Endothelial cell of umbilical vein (primary cell): Measurements from ENCODE around the gene SWSAP1. TPM values are rescaled to one million over a fixed set of nuclear protein-coding genes. Genes with fewer than 3 reads are reported as not detected.
A peak's percentile ranks its signal among the peaks of the same experiment; 100 is the strongest.

ENCODE experiments used
- BruUV-seq: library from RNA; stranded (reverse); fragments of 400-500 nt; replicated peaks from 2 replicates; lab custom pipeline; 2021; lab: Mats Ljungman, UMichigan
- CTCF ChIA-PET: fragments of 300-600, 350-600 bp; sonication (Branson Sonifier 250); formaldehyde crosslinking; loops from one replicate; lab custom pipeline; 2021; ENCODE audit warnings: antibody characterized with exemption, inconsistent platforms; lab: Charles Lee
- POLR2A ChIA-PET: fragments of 300-600, 350-600 bp; sonication (Branson Sonifier 250); formaldehyde crosslinking; loops from one replicate; lab custom pipeline; 2021; ENCODE audit warnings: antibody characterized with exemption, inconsistent platforms; lab: Charles Lee
- DNase-seq: peaks from one replicate; pipeline ENCODE4 v3.0.0-alpha.2; 2011; ENCODE audit warnings: low read depth, low spot score
- FAIRE-seq: peaks from 2 replicates; lab custom pipeline; 2011; peaks lifted over from hg19 to GRCh38; lab: Jason Lieb, UNC
- H2AFZ ChIP-seq: 2 replicates; pipeline ENCODE4 v1.6.0; 2012; ENCODE audit warnings: low read depth, low read length, control low read depth, inconsistent platforms
- H3K27ac ChIP-seq: 2 replicates; pipeline ENCODE4 v1.5.1; 2011; ENCODE audit warnings: low read depth, mild to moderate bottlenecking, control low read depth, low read length, moderate library complexity; ENCODE audit not compliant: insufficient read depth
- H3K27me3 ChIP-seq, 2 experiments: 2 replicates each; pipeline versions ENCODE4 v1.6.0 to v1.6.1; 2011; ENCODE audit warnings: low read length in 2 of 2, mixed read lengths in 1 of 2; ENCODE audit not compliant: control insufficient read depth in 2 of 2, insufficient read depth in 2 of 2
- H3K36me3 ChIP-seq, 2 experiments: 2 replicates in 1 of 2; 3 replicates in 1 of 2; pipeline ENCODE4 v1.5.1; 2011; ENCODE audit warnings: low read length in 2 of 2, mild to moderate bottlenecking in 1 of 2, moderate library complexity in 1 of 2; ENCODE audit not compliant: control insufficient read depth in 2 of 2, insufficient read depth in 2 of 2; ENCODE audit errors: extremely low read depth in 1 of 2
- H3K4me1 ChIP-seq: 3 replicates; pipeline ENCODE4 v1.5.1; 2011; ENCODE audit warnings: mild to moderate bottlenecking, low read length; ENCODE audit not compliant: control insufficient read depth, insufficient read depth; ENCODE audit errors: extremely low read depth
- H3K4me2 ChIP-seq: 2 replicates; pipeline ENCODE4 v1.6.1; 2011; ENCODE audit warnings: low read length, control low read depth, mixed read lengths; ENCODE audit not compliant: insufficient read depth
- H3K4me3 ChIP-seq, 3 experiments: fragments of 200-600 bp in 1 of 3; sonication (generic), shearing (Covaris generic) in 1 of 3; replicated peaks in 1 of 3; 2 replicates each; pipeline ENCODE4 v1.5.1; 2011 to 2016; ENCODE audit warnings: control low read depth in 3 of 3, low read length in 3 of 3, mild to moderate bottlenecking in 2 of 3, inconsistent platforms in 1 of 3, low read depth in 1 of 3, moderate library complexity in 1 of 3; ENCODE audit not compliant: insufficient read depth in 1 of 3
- H3K79me2 ChIP-seq: 2 replicates; pipeline ENCODE4 v1.6.0; 2012; ENCODE audit warnings: low read length, inconsistent platforms; ENCODE audit not compliant: control insufficient read depth, insufficient read depth
- H3K9ac ChIP-seq: replicated peaks from 2 replicates; pipeline ENCODE3; 2011; ENCODE audit warnings: low read length, control low read depth; ENCODE audit not compliant: insufficient read depth; ENCODE audit errors: extremely low read depth
- H3K9me1 ChIP-seq: replicated peaks from 3 replicates; pipeline ENCODE4 v1.6.0; 2011; ENCODE audit warnings: mild to moderate bottlenecking, low read length; ENCODE audit not compliant: control insufficient read depth, insufficient read depth; ENCODE audit errors: extremely low read depth
- H3K9me3 ChIP-seq: replicated peaks from 2 replicates; pipeline ENCODE4 v1.5.1; 2012; ENCODE audit warnings: low read length, inconsistent platforms; ENCODE audit not compliant: control insufficient read depth, insufficient read depth
- H4K20me1 ChIP-seq: replicated peaks from 2 replicates; pipeline ENCODE3; 2011; ENCODE audit warnings: mild to moderate bottlenecking, low read length; ENCODE audit not compliant: control insufficient read depth, insufficient read depth; ENCODE audit errors: extremely low read depth
- GATA2 ChIP-seq: IDR thresholded peaks from 2 replicates; pipeline ENCODE4 v1.7.0; 2011; ENCODE audit warnings: low read depth, mild to moderate bottlenecking, moderate library complexity, mixed read lengths, low read length; ENCODE audit not compliant: insufficient read length, insufficient read depth
- MYC ChIP-seq: IDR thresholded peaks from one replicate; pipeline ENCODE4 v1.6.1; 2011; ENCODE audit warnings: mild to moderate bottlenecking, low read depth, low read length
- POLR2A ChIP-seq: IDR thresholded peaks from 2 replicates; pipeline ENCODE4 v1.6.1; 2012; ENCODE audit warnings: low read depth, mild to moderate bottlenecking, control low read depth, low read length
- POLR2AphosphoS5 ChIP-seq: IDR thresholded peaks from 2 replicates; pipeline ENCODE4 v1.6.1; 2012; ENCODE audit warnings: low read depth, mild to moderate bottlenecking, control low read depth, low read length, moderate library complexity; ENCODE audit not compliant: insufficient read depth
- dilution Hi-C: fragments of 300-500 bp; cut with MboI; formaldehyde crosslinking; loops from one replicate; pipeline ENCODE4 v1.15.0; 2019; ENCODE audit warnings: low sequenced_read_pairs; ENCODE audit not compliant: extremely low pct_ligation_motif_present
- intact Hi-C: fragments of 100-400 bp; cut with micrococcal nuclease; formaldehyde crosslinking; loops from one replicate; pipeline ENCODE4 v1.10.0; 2022
- polyA plus RNA-seq, 4 experiments: library from polyadenylated mRNA; depleted of rRNA in 3 of 4; stranded (reverse) in 3 of 4; unstranded in 1 of 4; fragments of >200 nt; gene quantifications; 2 replicates each; pipeline versions ENCODE4 v1.2.1 to v1.2.3, GENCODE V29; 2011 to 2012; ENCODE audit warnings: missing spikeins in 1 of 4
- total RNA-seq: library from RNA; stranded (reverse); gene quantifications from 2 replicates; pipeline ENCODE4 v1.2.3, GENCODE V29; 2021
- TF ChIP-seq, protein P1 (sequence below), 2 donors: IDR thresholded peaks; 1 replicate in 1 of 2; 2 replicates in 1 of 2; pipeline ENCODE4 v1.5.1; 2011; ENCODE audit warnings: low read length in 2 of 2, mild to moderate bottlenecking in 2 of 2, moderate library complexity in 2 of 2, control low read depth in 1 of 2, inconsistent platforms in 1 of 2, low read depth in 1 of 2; ENCODE audit not compliant: insufficient read depth in 1 of 2; ENCODE audit errors: extremely low read depth in 1 of 2

Gene SWSAP1
- total and polyA plus RNA-seq, 2 donors (not counting 3 experiments of a cell fraction or from before 2014, with no cell fraction given): 3.7 to 4.4 TPM

DNA sequence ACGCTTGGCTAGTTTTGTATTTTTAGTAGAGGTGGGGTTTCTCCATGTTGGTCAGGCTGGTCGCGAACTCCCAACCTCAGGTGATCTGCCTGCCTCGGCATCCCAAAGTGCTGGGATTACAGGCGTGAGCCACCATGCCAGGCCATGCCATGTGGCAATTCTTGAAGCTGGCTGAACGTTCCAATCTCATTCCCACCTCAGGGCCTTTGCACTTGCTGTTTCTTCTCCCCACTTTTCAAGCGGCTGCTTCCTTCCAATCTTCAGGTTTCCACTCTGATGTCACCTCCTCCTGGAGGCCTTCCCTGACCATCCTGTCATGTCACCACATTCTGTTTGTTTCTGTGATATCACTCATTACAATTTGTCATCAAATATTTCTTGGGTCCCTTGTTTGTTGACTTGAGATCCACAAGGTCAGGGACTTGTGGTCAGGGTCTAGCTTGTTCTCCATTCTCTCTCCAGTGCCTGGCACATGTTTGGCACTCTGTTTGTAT, 5.4 kb downstream of the SWSAP1 start:
- no peak overlapping the region for H3K9ac ChIP-seq
- BruUV-seq: no TSS peak
- H3K9me1 ChIP-seq: no peaks in the 10 kb centered on the region
- intact Hi-C loops (loop anchor here (5.0 kb wide), 1 partner anchor 42 kb away; no protein-coding TSS in a partner anchor), dilution Hi-C loops (no loop called here)
- POLR2A ChIA-PET: no interaction called here
- DNase-seq: no peak
- FAIRE-seq: no peak
- H3K4me1 ChIP-seq: peaks cover 53% of the 10 kb centered on the region
- no peaks in the 10 kb centered on the region for H4K20me1 ChIP-seq
- H3K9me3 ChIP-seq: no peaks in the 10 kb centered on the region
- CTCF ChIA-PET: interaction anchor here (2.7 to 5.5 kb wide), 3 partner anchors 26 to 86 kb away, joined by 14 to 55 read pairs (median 16); partner anchors contain the start of genes ODAD3 and PRKCSH
- no peaks in the 10 kb centered on the region for H3K27me3 ChIP-seq
- H3K36me3 ChIP-seq: no peaks in the 10 kb centered on the region
- peaks cover 6% of the 10 kb centered on the region for H3K79me2 ChIP-seq
- H2AFZ ChIP-seq: no peak overlapping the region
- H3K27ac ChIP-seq: no peak overlapping the region
- no peak overlapping the region for H3K4me3 ChIP-seq
- peak overlapping the region; percentile 68 for H3K4me2 ChIP-seq
- TF ChIP-seq GATA2 (no peak), POLR2AphosphoS5 (no peak)

DNA sequence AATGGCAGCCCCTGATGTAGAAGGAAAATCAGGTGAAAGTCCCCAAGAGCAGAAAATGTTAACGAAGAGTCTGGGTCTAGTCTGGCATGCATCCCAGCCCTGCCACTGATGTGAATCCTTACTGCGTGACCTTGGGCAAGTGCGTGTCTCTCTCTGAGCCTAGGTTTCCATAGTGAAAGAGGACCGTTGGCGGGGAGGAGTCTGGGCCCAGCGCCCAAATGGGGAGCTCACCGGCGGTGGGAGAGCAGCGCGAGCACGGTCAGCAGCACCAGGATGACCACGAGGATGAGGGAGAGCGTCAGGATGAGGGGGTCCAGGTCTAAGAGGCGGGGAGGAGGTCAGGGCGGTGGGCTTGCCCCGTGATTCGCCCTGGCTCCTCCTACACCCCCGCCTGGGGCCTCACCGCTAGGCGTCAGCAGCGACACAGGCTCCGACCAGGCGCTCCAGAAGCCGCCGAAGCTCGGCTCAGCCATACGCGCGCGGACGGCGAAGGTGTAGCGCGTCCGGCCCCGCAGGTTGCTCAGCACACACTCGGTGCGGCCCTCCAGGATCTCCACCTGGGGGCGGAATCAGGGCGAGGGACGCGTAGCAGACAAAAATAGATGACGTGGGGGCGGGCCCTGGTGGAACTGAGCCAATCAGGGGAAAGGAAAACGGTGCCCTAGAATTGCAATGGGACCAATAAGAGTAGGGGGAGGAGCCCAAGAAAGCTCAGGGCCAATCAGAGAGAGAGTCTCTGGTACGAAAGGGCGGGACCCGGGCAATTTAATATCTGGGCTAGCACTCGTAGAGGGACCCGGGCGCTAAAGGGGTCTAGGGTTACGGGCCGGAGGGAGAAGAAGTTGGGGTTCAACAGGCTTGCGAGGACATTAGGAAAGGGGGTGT, 6.4 kb downstream of the SWSAP1 start:
- intact Hi-C loops (loop anchor here (1.0 to 5.0 kb wide), 7 partner anchors 26 to 101 kb away; partner anchors contain the start of genes ODAD3, PLPPR2 and PRKCSH), dilution Hi-C loops (no loop called here)
- peak overlapping the region; percentile 66 for H3K27ac ChIP-seq
- TF ChIP-seq MYC: no peak
- TF ChIP-seq POLR2A: peak; percentile 36
- TF ChIP-seq, protein P1, sequence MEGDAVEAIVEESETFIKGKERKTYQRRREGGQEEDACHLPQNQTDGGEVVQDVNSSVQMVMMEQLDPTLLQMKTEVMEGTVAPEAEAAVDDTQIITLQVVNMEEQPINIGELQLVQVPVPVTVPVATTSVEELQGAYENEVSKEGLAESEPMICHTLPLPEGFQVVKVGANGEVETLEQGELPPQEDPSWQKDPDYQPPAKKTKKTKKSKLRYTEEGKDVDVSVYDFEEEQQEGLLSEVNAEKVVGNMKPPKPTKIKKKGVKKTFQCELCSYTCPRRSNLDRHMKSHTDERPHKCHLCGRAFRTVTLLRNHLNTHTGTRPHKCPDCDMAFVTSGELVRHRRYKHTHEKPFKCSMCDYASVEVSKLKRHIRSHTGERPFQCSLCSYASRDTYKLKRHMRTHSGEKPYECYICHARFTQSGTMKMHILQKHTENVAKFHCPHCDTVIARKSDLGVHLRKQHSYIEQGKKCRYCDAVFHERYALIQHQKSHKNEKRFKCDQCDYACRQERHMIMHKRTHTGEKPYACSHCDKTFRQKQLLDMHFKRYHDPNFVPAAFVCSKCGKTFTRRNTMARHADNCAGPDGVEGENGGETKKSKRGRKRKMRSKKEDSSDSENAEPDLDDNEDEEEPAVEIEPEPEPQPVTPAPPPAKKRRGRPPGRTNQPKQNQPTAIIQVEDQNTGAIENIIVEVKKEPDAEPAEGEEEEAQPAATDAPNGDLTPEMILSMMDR (IDR thresholded peaks at IDR 0.05; ENCODE audit: extremely low read depth in 1 of 2, insufficient read depth in 1 of 2, low read depth in 1 of 2, low read length in 2 of 2): peak; percentile 71 to 86
- BruUV-seq: no TSS peak
- peak overlapping the region; percentile 68 for H3K4me2 ChIP-seq
- CTCF ChIA-PET: interaction anchor here (0.6 to 5.5 kb wide), 31 partner anchors 8 to 161 kb away, joined by 3 to 55 read pairs (median 5); partner anchors contain the start of genes CCDC159, ELAVL3, ODAD3 and PLPPR2
- no peaks in the 10 kb centered on the region for H3K36me3 ChIP-seq
- H4K20me1 ChIP-seq: no peaks in the 10 kb centered on the region
- no peaks in the 10 kb centered on the region for H3K27me3 ChIP-seq
- H3K4me3 ChIP-seq: peak overlapping the region; percentile 47 to 61 (median 47)
- H3K9me3 ChIP-seq: no peaks in the 10 kb centered on the region
- FAIRE-seq: peak; percentile 99
- H3K4me1 ChIP-seq: peaks cover 44% of the 10 kb centered on the region
- H2AFZ ChIP-seq: peak overlapping the region; percentile 94
- POLR2A ChIA-PET: interaction anchor here (0.7 to 1.5 kb wide), 3 partner anchors 13 to 101 kb away, joined by 3 to 4 read pairs (median 3); partner anchors contain the start of gene CCDC159
- H3K9ac ChIP-seq: peak overlapping the region; percentile 62
- H3K79me2 ChIP-seq: peaks cover 4% of the 10 kb centered on the region
- no peaks in the 10 kb centered on the region for H3K9me1 ChIP-seq
- DNase-seq: peak; percentile 95
